ENCODE measurements around the gene MUC13.

MUC13 gene

GRCh38 chr3:124942613-124943012 lies 8.1 kb upstream of the MUC13 start:
- no peak for DNase-seq

GRCh38 chr3:124941771-124942170 lies 7.2 kb upstream of the MUC13 start:
- DNase-seq: no peak

GRCh38 chr3:124939661-124940060 lies 5.1 kb upstream of the MUC13 start:
- no peak for DNase-seq

GRCh38 chr3:124938896-124939295 lies 4.3 kb upstream of the MUC13 start:
- DNase-seq: no peak

- no peak for DNase-seq
Observed at GRCh38 chr3:124937049-124937448, 2.5 kb upstream of the MUC13 start.

- DNase-seq: no peak
Observed at GRCh38 chr3:124935794-124936542, 1.4 kb upstream of the MUC13 start.

- no peak for DNase-seq
Observed at GRCh38 chr3:124935264-124935663, 713 bp upstream of the MUC13 start.

GRCh38 chr3:124928333-124929202 lies 6.0 kb downstream of the MUC13 start:
- peak; percentile 71 for DNase-seq

GRCh38 chr3:124927574-124928045 lies 6.9 kb downstream of the MUC13 start:
- DNase-seq: peak; percentile 52

GRCh38 chr3:124926426-124927101 lies 8.0 kb downstream of the MUC13 start:
- no peak for DNase-seq

GRCh38 chr3:124924741-124925140 lies 9.8 kb downstream of the MUC13 start:
- DNase-seq: no peak

- DNase-seq: no peak
Observed at GRCh38 chr3:124923833-124924232, 10.7 kb downstream of the MUC13 start.

GRCh38 chr3:124920718-124921117 lies 13.8 kb downstream of the MUC13 start:
- no peak for DNase-seq

- no peak for DNase-seq
Observed at GRCh38 chr3:124919756-124920155, 14.8 kb downstream of the MUC13 start.

GRCh38 chr3:124918524-124918923 lies 16.0 kb downstream of the MUC13 start:
- no peak for DNase-seq

- no peak for DNase-seq
Observed at GRCh38 chr3:124916837-124917409, 17.6 kb downstream of the MUC13 start.

- DNase-seq: no peak
Observed at GRCh38 chr3:124915254-124915653, 19.3 kb downstream of the MUC13 start.

GRCh38 chr3:124907957-124908356 lies 26.6 kb downstream of the MUC13 start:
- DNase-seq: no peak

- no peak for DNase-seq
Observed at GRCh38 chr3:124904835-124905492, 29.6 kb downstream of the MUC13 start.

GRCh38 chr3:124903896-124904834 lies 30.4 kb downstream of the MUC13 start:
- DNase-seq: no peak

GRCh38 chr3:124896824-124897526 lies 37.6 kb downstream of the MUC13 start:
- DNase-seq: no peak

Data from NCI-H146 (cell line).